Calu3 (cell line): ENCODE data around the gene PDE6H. TPM values are rescaled to one million over a fixed set of nuclear protein-coding genes. Genes with fewer than 3 reads are reported as not detected.

Source experiments
- BruUV-seq: library from RNA; stranded (reverse); fragments of 400-500 nt; replicated peaks from 2 replicates; lab custom pipeline; 2021; lab: Mats Ljungman, UMichigan
- CTCF ChIA-PET: fragments of 300-600 bp; sonication (Branson Sonifier 250); formaldehyde crosslinking; loops from one replicate; lab custom pipeline; 2022; ENCODE audit warnings: antibody characterized with exemption; lab: Charles Lee
- DNase-seq: peaks from one replicate; pipeline ENCODE4 v3.0.0; 2022
- H3K27ac Mint-ChIP-seq: one replicate; pipeline ENCODE4 v1.8.0; 2022; ENCODE audit warnings: mixed read lengths; ENCODE audit not compliant: unreplicated experiment
- H3K27me3 Mint-ChIP-seq: one replicate; pipeline ENCODE4 v1.8.0; 2022; ENCODE audit warnings: mixed read lengths; ENCODE audit not compliant: unreplicated experiment
- H3K36me3 Mint-ChIP-seq: one replicate; pipeline ENCODE4 v1.8.0; 2022; ENCODE audit warnings: mild to moderate bottlenecking, moderate library complexity, mixed read lengths; ENCODE audit not compliant: insufficient read depth, unreplicated experiment
- H3K4me1 Mint-ChIP-seq: one replicate; pipeline ENCODE4 v1.8.0; 2022; ENCODE audit warnings: mild to moderate bottlenecking, low read depth, mixed read lengths; ENCODE audit not compliant: unreplicated experiment
- H3K4me3 Mint-ChIP-seq: one replicate; pipeline ENCODE4 v1.8.0; 2022; ENCODE audit warnings: mild to moderate bottlenecking, low read depth, moderate library complexity, mixed read lengths; ENCODE audit not compliant: unreplicated experiment
- H3K9me3 Mint-ChIP-seq: one replicate; pipeline ENCODE4 v1.8.0; 2022; ENCODE audit warnings: low read depth, mixed read lengths; ENCODE audit not compliant: unreplicated experiment
- intact Hi-C: fragments of 100-400 bp; cut with micrococcal nuclease; formaldehyde crosslinking; loops from one replicate; pipeline ENCODE4 v1.10.0; 2022; ENCODE audit not compliant: unreplicated experiment
- total RNA-seq: library from RNA; stranded (reverse); gene quantifications from 2 replicates; pipeline ENCODE4 v1.2.3, GENCODE V29; 2022
- TF ChIP-seq, protein P1 (sequence below): fragments of 200-600 bp; IDR thresholded peaks from one replicate; pipeline ENCODE4 v1.8.0; 2022; ENCODE audit warnings: antibody characterized with exemption; ENCODE audit not compliant: unreplicated experiment

The PDE6H gene
- total RNA-seq, 1 experiment from 2014 or later = not detected

DNA sequence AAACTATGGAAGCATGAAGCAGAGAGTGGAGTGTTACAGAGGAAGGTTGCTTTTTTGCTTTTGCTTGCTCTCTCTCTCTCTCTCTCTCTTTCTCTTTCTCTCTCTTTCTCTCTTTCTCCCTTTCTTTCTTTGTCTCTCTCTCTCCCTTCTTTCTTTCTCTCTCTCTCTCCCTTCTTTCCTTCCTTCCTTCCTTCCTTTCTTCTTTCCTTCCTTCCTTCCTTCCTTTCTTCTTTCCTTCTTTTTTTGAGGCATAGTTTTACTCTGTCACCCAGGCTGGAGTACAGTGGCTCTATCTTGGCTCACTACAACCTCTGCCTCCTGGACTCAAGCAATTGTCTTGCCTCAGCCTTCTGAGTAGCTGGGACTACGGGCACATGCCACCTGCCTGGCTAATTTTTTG, 19.1 kb upstream of the PDE6H start:
- DNase-seq = no peak
- no peak overlapping the region for H3K4me3 Mint-ChIP-seq
- H3K27ac Mint-ChIP-seq = no peak overlapping the region
- intact Hi-C loops = no loop called here
- H3K4me1 Mint-ChIP-seq = peaks cover 42% of the 10 kb centered on the region
- no peaks in the 10 kb centered on the region for H3K27me3 Mint-ChIP-seq
- CTCF ChIA-PET = no interaction called here
- no TSS peak for BruUV-seq
- no peaks in the 10 kb centered on the region for H3K36me3 Mint-ChIP-seq
- H3K9me3 Mint-ChIP-seq = no peaks in the 10 kb centered on the region
- TF ChIP-seq, protein P1, sequence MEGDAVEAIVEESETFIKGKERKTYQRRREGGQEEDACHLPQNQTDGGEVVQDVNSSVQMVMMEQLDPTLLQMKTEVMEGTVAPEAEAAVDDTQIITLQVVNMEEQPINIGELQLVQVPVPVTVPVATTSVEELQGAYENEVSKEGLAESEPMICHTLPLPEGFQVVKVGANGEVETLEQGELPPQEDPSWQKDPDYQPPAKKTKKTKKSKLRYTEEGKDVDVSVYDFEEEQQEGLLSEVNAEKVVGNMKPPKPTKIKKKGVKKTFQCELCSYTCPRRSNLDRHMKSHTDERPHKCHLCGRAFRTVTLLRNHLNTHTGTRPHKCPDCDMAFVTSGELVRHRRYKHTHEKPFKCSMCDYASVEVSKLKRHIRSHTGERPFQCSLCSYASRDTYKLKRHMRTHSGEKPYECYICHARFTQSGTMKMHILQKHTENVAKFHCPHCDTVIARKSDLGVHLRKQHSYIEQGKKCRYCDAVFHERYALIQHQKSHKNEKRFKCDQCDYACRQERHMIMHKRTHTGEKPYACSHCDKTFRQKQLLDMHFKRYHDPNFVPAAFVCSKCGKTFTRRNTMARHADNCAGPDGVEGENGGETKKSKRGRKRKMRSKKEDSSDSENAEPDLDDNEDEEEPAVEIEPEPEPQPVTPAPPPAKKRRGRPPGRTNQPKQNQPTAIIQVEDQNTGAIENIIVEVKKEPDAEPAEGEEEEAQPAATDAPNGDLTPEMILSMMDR = no peak

DNA sequence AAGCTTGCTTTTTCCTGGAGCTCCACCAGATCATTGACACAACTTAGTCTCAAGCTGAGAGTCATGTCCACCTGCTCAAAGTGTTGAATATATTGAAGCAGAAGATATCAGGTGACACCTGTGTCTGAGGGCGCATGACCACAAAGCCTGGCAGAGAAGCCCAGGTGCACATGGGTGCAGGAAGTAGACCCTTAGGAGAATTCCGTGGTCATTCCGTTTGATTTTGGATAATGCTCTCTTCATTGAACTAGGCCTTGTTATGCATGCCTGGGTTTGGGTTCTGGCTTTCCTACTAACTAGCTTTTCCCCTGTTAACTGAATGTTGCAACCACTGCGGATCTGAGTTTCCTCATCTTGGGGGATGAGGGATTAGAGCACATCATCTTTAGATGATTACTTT, 18.6 kb upstream of the PDE6H start:
- no TSS peak for BruUV-seq
- DNase-seq = no peak
- no peak overlapping the region for H3K27ac Mint-ChIP-seq
- H3K4me3 Mint-ChIP-seq = no peak overlapping the region
- peaks cover 36% of the 10 kb centered on the region for H3K4me1 Mint-ChIP-seq
- TF ChIP-seq, protein P1 = no peak
- intact Hi-C loops = no loop called here
- CTCF ChIA-PET = no interaction called here
- no peaks in the 10 kb centered on the region for H3K36me3 Mint-ChIP-seq
- H3K27me3 Mint-ChIP-seq = no peaks in the 10 kb centered on the region
- no peaks in the 10 kb centered on the region for H3K9me3 Mint-ChIP-seq

DNA sequence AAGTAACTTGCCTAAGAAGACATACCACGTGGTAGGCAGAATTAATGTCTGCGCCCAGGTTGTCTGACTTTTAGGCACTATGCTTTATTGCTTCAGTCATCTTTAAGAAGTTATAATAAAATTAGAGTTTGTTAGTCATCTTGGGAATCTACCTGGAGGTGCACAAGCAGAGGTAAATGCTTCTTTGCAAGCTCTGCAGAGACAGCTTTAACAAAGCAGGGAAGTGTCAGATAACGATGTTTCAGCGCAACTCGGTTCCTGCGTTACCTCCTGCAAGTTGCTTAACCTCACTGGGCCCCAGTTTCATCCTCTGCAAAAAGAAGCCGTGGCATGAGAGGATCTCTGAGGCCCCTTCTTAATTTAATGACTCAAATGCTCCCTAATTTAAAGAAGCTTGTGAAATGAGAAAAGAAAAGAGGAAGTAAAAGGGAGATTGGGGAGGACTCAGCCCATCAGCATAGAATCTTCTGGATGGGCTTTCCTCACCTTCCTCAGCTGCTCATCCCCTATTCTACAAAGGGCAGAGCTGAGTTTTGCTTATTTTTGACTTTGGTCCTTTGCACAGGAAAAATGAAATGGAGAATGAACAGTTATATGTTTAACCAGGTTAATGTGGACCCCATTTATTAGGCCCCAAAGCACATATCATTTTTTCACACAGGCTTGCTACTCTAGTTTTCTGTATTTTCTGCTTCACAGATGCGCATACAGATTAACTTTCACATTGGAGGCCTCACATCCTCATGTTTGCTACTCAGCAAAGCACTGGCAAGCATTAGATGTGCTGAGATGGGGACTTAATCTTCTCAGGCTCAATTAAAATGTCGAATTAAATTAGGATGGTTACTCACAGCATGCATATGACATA, 16.6 kb upstream of the PDE6H start:
- Mint-ChIP-seq H3K36me3 (no peaks in the 10 kb centered on the region), H3K27ac (no peak overlapping the region), H3K4me3 (no peak overlapping the region), H3K9me3 (no peaks in the 10 kb centered on the region), H3K4me1 (peaks cover 23% of the 10 kb centered on the region), H3K27me3 (no peaks in the 10 kb centered on the region)
- DNase-seq = no peak
- TF ChIP-seq, protein P1 = no peak
- CTCF ChIA-PET = no interaction called here
- no TSS peak for BruUV-seq
- intact Hi-C loops = no loop called here

DNA sequence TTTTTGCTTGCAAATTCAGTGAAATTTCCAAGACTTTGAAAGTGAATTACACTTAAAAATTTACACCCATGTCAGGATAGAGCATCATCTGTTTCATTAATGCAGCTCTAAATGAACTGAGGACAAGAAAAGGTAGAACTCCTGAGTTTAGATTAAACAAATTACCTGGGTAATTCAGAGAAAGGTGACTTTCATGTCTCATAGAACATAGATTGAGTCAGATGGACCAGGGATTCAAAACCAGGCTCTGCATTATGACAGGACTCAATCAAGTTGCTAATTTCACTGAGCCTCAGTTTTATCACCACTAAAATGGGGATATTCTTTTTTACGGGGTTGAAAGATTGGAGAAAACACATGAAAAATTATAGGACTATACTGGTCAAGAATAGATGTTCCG, 15.9 kb upstream of the PDE6H start:
- H3K4me3 Mint-ChIP-seq = no peak overlapping the region
- TF ChIP-seq, protein P1 = no peak
- H3K27ac Mint-ChIP-seq = no peak overlapping the region
- peaks cover 21% of the 10 kb centered on the region for H3K4me1 Mint-ChIP-seq
- BruUV-seq = no TSS peak
- no peak for DNase-seq
- no peaks in the 10 kb centered on the region for H3K9me3 Mint-ChIP-seq
- intact Hi-C loops = no loop called here
- CTCF ChIA-PET = no interaction called here
- no peaks in the 10 kb centered on the region for H3K27me3 Mint-ChIP-seq
- H3K36me3 Mint-ChIP-seq = no peaks in the 10 kb centered on the region
